Stimulated activated naive CD4-positive, alpha-beta T cell (primary cell): Measurements from ENCODE around the gene ZDHHC11B.

Experiments used
- DNase-seq, 6 experiments: peaks; one replicate each; lab custom pipeline; 2025; lab: John Stamatoyannopoulos, UW

The ZDHHC11B gene

GRCh38 chr5:672329-673160 lies 112.0 kb downstream of the ZDHHC11B start:
- DNase-seq, result peak; percentile 62 to 86 (median 69)

GRCh38 chr5:671459-672328 lies 112.8 kb downstream of the ZDHHC11B start:
- peak; percentile 24 to 70 (median 56) for DNase-seq

- DNase-seq, result no peak
These were observed 113.9 kb downstream of the ZDHHC11B start for GRCh38 chr5:670396-671270.

GRCh38 chr5:669842-670395 lies 114.6 kb downstream of the ZDHHC11B start:
- DNase-seq, result no peak

GRCh38 chr5:669111-669841 lies 115.3 kb downstream of the ZDHHC11B start:
- peak in 4 of 6 experiments; percentile 23 to 43 (median 34) for DNase-seq

GRCh38 chr5:668283-668995 lies 116.1 kb downstream of the ZDHHC11B start:
- no peak for DNase-seq

- no peak for DNase-seq
These were observed 117.6 kb downstream of the ZDHHC11B start for GRCh38 chr5:666816-667498.

- DNase-seq, result no peak
These were observed 118.4 kb downstream of the ZDHHC11B start for GRCh38 chr5:665956-666711.

- DNase-seq, result no peak
These were observed 119.0 kb downstream of the ZDHHC11B start for GRCh38 chr5:665541-665955.

- no peak for DNase-seq
These were observed 119.6 kb downstream of the ZDHHC11B start for GRCh38 chr5:664994-665360.

- DNase-seq, result no peak
These were observed 120.1 kb downstream of the ZDHHC11B start for GRCh38 chr5:664343-664993.

GRCh38 chr5:663436-664342 lies 120.8 kb downstream of the ZDHHC11B start:
- DNase-seq, result no peak

- DNase-seq, result no peak
These were observed 121.6 kb downstream of the ZDHHC11B start for GRCh38 chr5:662751-663435.

GRCh38 chr5:661891-662750 lies 122.4 kb downstream of the ZDHHC11B start:
- DNase-seq, result no peak

GRCh38 chr5:660491-661030 lies 124.0 kb downstream of the ZDHHC11B start:
- DNase-seq, result no peak
